Activated T-cell treated with anti-CD3 and anti-CD28 coated beads, Interleukin-2, amount 50 U/mL, for 72 hours (primary cell): ENCODE data around the gene NDUFA7. TPM values are rescaled to one million over a fixed set of nuclear protein-coding genes. Genes with fewer than 3 reads are reported as not detected.

ENCODE experiments used
- ATAC-seq, 2 donors: fragments of 150-1000 bp; cut with Tn5 transposase; replicated peaks in 1 of 2; 2 replicates each; pipeline ENCODE4 v1.10.0; 2021; ENCODE audit warnings: moderate library complexity in 2 of 2, mild to moderate bottlenecking in 1 of 2
- DNase-seq, 2 donors: peaks; one replicate each; pipeline ENCODE4 v3.0.0; 2021 to 2022; ENCODE audit warnings: mixed read lengths in 1 of 2
- H3K27ac Mint-ChIP-seq: one replicate; pipeline ENCODE4 v1.8.0; 2022; ENCODE audit warnings: mild to moderate bottlenecking, moderate library complexity, mixed read lengths
- H3K27me3 Mint-ChIP-seq: one replicate; pipeline ENCODE4 v1.8.0; 2022; ENCODE audit warnings: low read depth, mixed read lengths
- H3K36me3 Mint-ChIP-seq, 2 donors: one replicate each; pipeline ENCODE4 v1.8.0; 2022; ENCODE audit warnings: mixed read lengths in 2 of 2, mild to moderate bottlenecking in 1 of 2; ENCODE audit not compliant: insufficient read depth in 2 of 2
- H3K4me1 Mint-ChIP-seq: one replicate; pipeline ENCODE4 v1.8.0; 2022; ENCODE audit warnings: low read depth, mixed read lengths
- H3K4me3 Mint-ChIP-seq, 2 donors: one replicate each; pipeline ENCODE4 v1.8.0; 2022; ENCODE audit warnings: mild to moderate bottlenecking in 2 of 2, mixed read lengths in 2 of 2, moderate library complexity in 2 of 2
- H3K9me3 Mint-ChIP-seq, 2 donors: one replicate each; pipeline ENCODE4 v1.8.0; 2022; ENCODE audit warnings: mixed read lengths in 2 of 2
- total RNA-seq, 2 donors: library from RNA; stranded (reverse); gene quantifications; one replicate each; pipeline ENCODE4 v1.2.3, GENCODE V29; 2022

The NDUFA7 gene
- total RNA-seq, 2 donors from 2014 or later: 59.4 to 62.5 TPM

DNA sequence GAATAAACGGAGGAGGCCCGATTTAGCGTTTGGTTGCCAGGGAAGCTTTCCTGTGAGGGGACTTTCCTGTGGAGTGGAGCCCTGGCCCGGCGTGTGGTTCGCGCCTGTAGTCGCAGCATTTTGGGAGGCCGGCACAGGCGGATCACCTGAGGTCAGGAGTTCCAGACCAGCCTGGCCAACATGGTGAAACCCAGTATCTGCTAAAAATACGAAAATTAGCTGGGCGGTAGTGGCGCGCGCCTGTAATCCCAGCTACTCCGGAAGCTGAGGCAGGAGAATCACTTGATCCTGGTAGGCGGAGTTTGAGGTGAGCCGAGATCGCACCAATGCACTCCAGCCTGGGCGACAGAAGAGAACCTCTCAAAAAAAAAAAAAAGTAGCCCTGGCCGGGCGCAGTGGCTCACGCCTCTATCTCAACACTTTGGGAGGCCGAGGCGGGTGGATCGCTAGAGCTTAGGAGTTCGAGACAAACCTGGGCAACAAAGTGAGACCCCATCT lies 14.9 kb upstream of the NDUFA7 start:
- no peaks in the 10 kb centered on the region for H3K9me3 Mint-ChIP-seq
- ATAC-seq (no peak), DNase-seq (no peak)
- H3K4me1 Mint-ChIP-seq: peaks cover 6% of the 10 kb centered on the region
- peaks cover 36% of the 10 kb centered on the region for H3K27me3 Mint-ChIP-seq
- H3K4me3 Mint-ChIP-seq: peak overlapping the region; percentile 62 to 68
- H3K36me3 Mint-ChIP-seq: no peaks in the 10 kb centered on the region
- no peak overlapping the region for H3K27ac Mint-ChIP-seq

DNA sequence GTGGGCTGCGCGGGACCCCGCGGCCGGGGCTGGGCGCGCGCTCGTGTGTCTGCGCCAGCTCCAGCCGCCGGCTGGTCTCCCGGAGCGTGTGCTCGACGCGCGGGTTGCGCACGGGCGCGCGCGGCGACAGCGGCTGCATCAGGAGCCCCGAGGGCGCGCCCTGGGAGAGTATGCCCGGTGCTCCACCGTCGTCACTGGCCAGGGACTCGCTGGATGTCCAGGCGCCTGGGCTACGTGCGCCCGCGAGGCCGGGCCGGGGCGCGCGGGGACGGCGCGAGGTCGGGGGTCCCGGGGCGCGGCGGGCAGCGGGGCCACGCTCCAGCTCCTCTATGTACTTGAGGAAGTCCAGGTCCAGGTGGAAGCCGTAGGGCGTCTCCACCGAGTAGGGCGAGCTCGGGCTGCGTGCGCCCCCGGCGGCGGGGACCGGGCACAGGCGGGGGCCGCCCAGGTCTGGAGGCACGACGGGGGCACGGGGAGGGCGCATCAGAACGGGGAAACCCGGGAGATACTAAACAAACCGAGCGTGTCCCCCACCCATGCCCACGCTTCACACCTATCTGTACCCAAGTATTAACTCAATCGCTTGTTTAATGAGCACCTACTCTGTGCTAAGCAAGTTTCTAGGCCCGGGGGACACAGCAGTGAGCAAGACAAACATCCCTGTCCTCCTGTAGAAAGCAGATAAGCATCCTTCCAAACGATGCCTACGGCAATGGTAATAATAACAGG lies 14.3 kb upstream of the NDUFA7 start:
- Mint-ChIP-seq H3K4me3 (peak overlapping the region; percentile 62 to 68), H3K36me3 (no peaks in the 10 kb centered on the region), H3K4me1 (peaks cover 6% of the 10 kb centered on the region), H3K27ac (no peak overlapping the region), H3K27me3 (peaks cover 31% of the 10 kb centered on the region), H3K9me3 (no peaks in the 10 kb centered on the region)
- DNase-seq: peak; percentile 52 to 58
- peak; percentile 76 for ATAC-seq

DNA sequence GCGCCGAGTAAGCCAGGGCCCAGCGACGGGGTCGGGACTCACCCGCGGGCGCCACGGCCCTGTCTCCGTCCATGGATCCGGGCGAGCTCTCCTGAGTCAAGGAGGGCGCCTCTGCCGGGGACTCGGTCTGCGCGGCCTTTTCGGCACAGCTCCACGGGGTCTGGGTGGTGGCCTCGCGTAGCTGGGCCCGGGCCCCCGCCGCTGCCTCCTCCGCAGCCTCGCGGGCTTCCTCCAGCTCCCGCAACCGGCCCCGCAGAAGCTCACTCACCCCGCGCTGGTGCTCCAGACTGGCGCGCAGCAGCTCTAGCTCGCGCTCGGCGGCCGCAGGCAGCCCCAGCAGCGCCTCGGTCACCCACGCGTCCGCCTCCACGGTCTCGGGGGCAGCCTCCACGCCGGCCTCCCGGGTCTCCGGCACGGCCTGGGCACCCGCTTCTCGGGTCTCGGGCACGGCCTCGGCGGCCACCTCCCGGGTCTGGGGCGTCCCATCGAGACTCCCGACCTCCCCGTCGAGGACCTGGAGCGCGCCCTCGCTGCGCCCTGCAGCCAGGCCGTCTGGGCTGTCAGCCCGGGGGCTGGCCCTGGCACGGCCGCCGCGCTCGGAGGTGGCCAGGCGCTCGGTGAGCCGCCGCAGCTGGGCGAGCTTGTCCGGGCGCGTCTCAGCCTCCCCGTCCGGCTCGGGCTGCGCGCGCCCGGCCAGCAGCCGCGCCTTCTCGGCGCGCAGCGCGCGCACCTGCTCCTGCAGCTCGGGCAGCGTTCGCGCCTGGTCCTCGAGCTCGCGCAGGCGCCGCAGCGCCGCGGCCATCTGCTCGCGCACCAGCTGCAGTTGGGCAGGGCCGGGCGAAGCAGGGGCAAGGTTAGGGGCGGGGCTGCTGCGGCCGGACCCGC lies 13.5 kb upstream of the NDUFA7 start:
- H3K27me3 Mint-ChIP-seq: peaks cover 27% of the 10 kb centered on the region
- DNase-seq (peak; percentile 60 to 64), ATAC-seq (peak; percentile 78 to 80)
- H3K36me3 Mint-ChIP-seq: no peaks in the 10 kb centered on the region
- H3K4me1 Mint-ChIP-seq: peaks cover 6% of the 10 kb centered on the region
- H3K9me3 Mint-ChIP-seq: no peaks in the 10 kb centered on the region
- H3K27ac Mint-ChIP-seq: no peak overlapping the region
- peak overlapping the region in 1 of 2 donors; percentile 62 for H3K4me3 Mint-ChIP-seq

DNA sequence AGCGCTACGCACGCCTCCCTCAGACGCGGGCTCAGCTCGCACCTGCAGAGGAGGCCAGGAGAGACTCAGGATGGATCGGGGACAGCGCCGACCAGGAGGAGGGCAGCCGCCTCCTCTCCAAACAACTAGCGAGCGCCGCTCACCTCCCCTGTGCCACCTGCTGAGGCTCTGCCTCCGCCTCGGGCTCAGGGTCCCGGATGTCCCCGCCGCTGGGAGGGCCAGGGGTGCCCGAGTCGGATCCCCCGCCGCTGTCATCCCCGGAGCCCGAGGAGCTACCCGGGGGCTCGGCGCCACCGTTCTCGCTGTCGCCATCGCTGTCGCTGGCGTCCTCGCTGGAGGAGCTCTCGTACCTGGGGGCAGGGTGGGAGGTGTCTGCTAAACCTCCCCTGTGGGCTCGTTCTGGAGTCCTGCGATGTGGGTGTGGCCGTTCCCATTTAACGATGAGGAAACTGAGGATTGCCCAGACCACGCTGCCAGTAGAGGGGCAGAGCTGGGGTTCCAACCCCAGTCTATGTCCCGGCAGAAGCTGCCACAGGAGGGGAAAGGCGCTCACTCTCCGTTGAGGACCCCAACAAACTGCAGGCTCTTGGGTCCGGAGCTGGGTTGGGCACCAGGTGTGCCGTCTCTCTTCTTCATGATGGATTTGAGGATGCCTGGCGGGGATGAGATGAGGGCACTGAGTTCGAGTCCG lies 12.7 kb upstream of the NDUFA7 start:
- no peak for ATAC-seq
- Mint-ChIP-seq H3K9me3 (no peaks in the 10 kb centered on the region), H3K4me1 (peaks cover 6% of the 10 kb centered on the region), H3K27me3 (peaks cover 27% of the 10 kb centered on the region), H3K36me3 (no peaks in the 10 kb centered on the region), H3K4me3 (peak overlapping the region; percentile 43 to 54), H3K27ac (no peak overlapping the region)
- no peak for DNase-seq

DNA sequence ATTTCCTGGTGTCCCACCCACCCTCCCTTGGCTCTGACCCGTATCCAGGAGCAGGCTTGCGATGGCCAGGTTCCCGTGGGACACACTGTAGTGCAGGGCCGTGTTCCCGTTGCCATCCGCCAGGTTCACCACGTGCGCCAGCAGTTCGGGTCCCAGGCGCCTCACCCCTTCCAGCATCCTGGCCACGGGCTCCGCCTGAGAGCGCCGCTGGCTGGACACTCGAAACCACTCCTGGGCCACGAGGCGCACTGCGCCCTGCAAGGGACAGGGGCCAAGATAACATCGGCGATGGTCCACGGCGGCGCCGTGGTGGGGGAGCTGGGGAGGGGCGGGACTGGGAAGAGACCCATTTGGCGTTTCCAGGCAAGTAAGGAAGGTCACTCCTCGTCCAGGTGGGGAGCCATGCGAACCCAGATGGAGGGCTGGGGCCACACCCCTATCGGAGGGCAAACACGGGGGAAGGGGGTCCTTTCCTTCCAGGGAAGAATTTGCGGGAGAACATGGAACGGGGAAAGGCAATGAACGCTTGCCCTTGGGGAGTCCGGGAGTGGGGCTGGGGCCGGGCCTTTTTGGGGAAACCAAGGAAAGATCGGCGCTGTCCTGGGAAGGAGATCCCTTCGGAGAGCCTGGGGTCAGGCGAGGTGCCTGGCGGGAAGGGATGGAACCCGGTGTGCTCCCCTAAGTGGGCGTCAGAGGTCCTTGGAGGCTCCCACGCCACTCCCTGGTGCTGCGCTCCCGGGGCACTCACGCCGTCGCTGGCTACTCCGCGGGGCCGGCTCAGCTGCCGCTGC lies 12.0 kb upstream of the NDUFA7 start:
- no peak for DNase-seq
- Mint-ChIP-seq H3K4me3 (peak overlapping the region in 1 of 2 donors; percentile 39), H3K27ac (no peak overlapping the region), H3K36me3 (no peaks in the 10 kb centered on the region), H3K4me1 (peaks cover 6% of the 10 kb centered on the region), H3K27me3 (peaks cover 23% of the 10 kb centered on the region), H3K9me3 (no peaks in the 10 kb centered on the region)
- ATAC-seq: no peak

DNA sequence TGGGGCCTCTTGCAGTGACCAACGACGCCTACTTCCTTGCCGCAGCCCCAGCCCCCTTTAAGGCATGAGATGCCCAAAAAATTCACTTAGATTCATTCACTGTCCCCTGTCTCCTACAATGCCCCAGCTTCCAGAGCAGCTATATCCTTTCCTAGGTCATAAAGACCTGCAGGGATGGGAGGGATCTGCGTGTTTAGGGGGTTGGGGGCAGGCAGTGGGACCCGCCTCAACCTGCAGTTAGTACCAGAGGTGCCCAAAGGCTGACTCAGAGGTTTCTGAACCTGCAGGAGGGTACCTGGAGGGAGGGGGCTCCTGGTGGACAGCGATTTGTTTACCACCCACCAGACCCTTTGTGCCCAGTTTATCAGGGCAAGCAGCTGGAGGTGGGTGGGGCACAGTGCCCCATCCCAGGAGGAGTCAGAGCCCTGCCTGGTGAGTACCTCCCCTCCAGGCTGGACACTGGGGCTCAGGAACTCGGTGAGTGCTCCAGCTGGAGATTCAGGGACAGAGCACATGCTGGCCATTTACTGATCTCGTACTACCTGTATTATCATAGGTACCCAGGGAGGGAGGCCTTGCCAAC lies 10.2 kb upstream of the NDUFA7 start:
- DNase-seq (no peak), ATAC-seq (no peak)
- H3K36me3 Mint-ChIP-seq: no peaks in the 10 kb centered on the region
- no peak overlapping the region for H3K27ac Mint-ChIP-seq
- peaks cover 6% of the 10 kb centered on the region for H3K4me1 Mint-ChIP-seq
- no peaks in the 10 kb centered on the region for H3K9me3 Mint-ChIP-seq
- peaks cover 8% of the 10 kb centered on the region for H3K27me3 Mint-ChIP-seq
- no peak overlapping the region for H3K4me3 Mint-ChIP-seq

DNA sequence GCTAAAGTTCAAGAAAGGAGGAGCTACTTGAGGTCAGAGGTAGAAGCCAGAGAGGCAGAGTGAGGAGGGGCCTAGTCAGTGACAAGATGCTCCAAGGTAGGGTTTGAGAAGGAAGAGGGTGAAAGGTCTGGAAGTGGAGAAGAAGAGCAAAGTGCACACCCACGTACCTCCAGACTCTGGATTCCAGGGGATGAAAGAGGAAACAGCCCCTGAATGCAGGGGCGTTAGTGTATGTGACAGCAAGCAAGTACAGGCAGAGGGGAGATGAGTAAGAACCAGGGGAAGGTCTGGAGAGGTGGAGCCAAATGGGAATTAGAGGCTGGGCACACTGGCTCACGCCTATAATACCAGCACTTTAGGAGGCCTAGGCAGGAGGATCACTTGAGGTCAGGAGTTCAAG lies 8.8 kb upstream of the NDUFA7 start:
- no peak for DNase-seq
- Mint-ChIP-seq H3K4me3 (no peak overlapping the region), H3K4me1 (no peaks in the 10 kb centered on the region), H3K27ac (no peak overlapping the region), H3K9me3 (no peaks in the 10 kb centered on the region), H3K27me3 (no peaks in the 10 kb centered on the region), H3K36me3 (no peaks in the 10 kb centered on the region)
- ATAC-seq: no peak

DNA sequence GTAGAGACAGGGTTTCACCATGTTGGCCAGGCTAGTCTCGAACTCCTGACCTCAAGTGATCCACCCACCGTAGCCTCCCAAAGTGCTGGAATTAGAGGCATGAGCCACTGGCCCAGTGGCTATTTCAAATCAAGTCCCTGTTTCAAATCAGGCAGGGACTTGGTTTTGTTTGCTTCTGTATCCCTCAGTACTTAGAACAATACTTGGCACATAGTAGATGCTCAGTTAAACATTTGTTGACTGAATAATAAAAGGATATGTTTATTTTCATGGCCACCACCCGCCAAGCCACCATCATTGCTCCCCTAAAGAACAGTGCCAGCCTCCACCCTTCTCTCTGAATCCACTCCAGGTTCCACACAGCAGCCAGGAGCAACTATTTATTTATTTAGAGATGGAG lies 4.3 kb upstream of the NDUFA7 start:
- DNase-seq: no peak
- Mint-ChIP-seq H3K4me1 (peaks cover 14% of the 10 kb centered on the region), H3K9me3 (no peaks in the 10 kb centered on the region), H3K36me3 (peaks cover 6 to 14% of the 10 kb centered on the region in 2 donors), H3K27me3 (no peaks in the 10 kb centered on the region), H3K27ac (no peak overlapping the region), H3K4me3 (no peak overlapping the region)
- ATAC-seq: no peak

DNA sequence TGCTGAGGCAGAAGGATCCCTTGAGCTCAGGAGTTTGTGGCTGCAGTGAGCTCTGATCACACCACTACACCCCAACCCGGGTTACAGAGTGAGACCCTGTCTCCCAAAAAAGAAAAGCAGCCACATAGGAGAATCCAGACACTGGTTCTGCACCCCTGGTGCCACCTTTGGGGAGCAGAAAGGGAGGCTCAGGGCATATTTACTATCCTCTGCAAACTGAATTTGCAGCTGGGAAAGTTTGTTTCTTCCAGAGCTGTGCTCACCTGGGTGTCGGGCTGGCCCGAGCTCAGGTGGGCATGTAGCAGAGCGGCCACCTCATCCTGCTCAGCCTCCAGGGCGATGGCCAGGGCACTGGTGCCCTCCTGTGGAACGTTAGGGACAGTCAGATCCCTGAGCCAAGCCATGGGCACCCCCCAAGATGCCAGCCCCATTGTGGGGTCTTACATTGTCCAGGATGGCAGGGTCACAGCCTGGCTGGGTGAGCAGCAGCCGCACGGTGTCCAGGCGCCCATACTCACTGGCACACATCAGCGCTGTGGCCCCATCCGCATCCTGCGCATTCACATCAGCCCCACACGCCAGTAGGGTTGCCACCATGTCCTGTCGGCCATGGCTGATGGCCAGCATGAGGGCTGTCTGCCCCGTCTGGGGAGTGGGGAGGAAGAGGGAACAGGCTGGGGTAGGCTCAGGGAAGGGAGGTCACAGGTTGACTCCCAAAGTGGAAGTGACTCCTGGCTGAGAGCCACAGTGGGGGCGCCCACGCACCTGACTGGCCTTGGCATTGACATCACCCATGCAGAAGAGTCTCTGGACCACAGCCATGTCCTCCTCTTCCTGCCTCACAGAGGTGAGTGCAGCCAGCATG lies 3.2 kb upstream of the NDUFA7 start:
- Mint-ChIP-seq H3K27me3 (no peaks in the 10 kb centered on the region), H3K4me1 (peaks cover 25% of the 10 kb centered on the region), H3K27ac (no peak overlapping the region), H3K36me3 (peaks cover 7 to 16% of the 10 kb centered on the region in 2 donors), H3K4me3 (no peak overlapping the region), H3K9me3 (no peaks in the 10 kb centered on the region)
- ATAC-seq (no peak), DNase-seq (no peak)

DNA sequence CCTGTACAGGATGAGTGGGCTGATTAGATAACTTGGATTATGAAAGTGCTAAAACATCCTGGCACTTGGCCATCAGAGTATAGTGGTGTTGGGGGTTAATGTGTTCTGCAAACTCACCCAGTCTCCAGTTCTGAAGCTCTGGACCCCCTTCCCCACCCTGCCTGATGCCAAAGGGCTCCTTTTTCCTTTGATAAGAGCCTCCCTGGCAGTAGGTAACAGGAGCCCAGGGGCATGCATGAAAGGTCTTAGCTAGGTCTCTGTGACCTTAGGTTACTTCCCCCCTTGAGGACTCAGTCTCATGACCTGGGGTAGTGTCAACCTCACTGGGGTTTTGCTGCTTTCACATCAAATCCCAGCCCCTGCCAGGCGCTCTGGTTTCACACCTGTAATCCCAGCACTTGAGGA lies 2.6 kb upstream of the NDUFA7 start:
- ATAC-seq (no peak), DNase-seq (no peak)
- H3K27me3 Mint-ChIP-seq: no peaks in the 10 kb centered on the region
- H3K9me3 Mint-ChIP-seq: no peaks in the 10 kb centered on the region
- peaks cover 7 to 16% of the 10 kb centered on the region in 2 donors for H3K36me3 Mint-ChIP-seq
- H3K27ac Mint-ChIP-seq: no peak overlapping the region
- H3K4me3 Mint-ChIP-seq: peak overlapping the region; percentile 98 to 100
- H3K4me1 Mint-ChIP-seq: peaks cover 26% of the 10 kb centered on the region

DNA sequence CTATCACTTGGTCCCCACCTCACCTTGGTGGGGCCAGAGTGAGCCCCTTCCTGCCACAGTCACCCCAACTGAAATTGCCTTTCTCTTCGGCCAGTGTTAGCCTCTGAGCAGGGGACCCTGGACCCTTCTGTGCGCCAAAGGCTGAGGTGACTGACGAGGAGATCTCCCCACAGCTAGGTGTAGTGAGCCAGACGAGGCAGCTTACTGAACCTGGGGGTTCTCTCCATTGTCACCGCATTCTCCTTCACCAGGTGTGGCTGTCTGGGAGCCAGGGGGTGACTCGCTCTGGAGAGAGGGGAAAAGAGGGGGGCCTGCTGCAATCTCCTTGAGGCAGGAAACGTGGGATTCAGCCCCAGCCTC lies 1.4 kb upstream of the NDUFA7 start:
- Mint-ChIP-seq H3K4me1 (peaks cover 26% of the 10 kb centered on the region), H3K27ac (peak overlapping the region; percentile 98), H3K9me3 (no peaks in the 10 kb centered on the region), H3K36me3 (peaks cover 7 to 16% of the 10 kb centered on the region in 2 donors), H3K27me3 (no peaks in the 10 kb centered on the region), H3K4me3 (peak overlapping the region; percentile 98 to 100)
- DNase-seq (no peak), ATAC-seq (no peak)
